IMR-90 (cell line): ENCODE data around the gene NECTIN2. TPM values are rescaled to one million over a fixed set of nuclear protein-coding genes. Genes with fewer than 3 reads are reported as not detected.

Experiments used
- ATAC-seq: fragments of 200-7000 bp; cut with Tn5 transposase; 2 replicates; pipeline ENCODE4 v1.9.1; 2020; ENCODE audit warnings: low read depth, mild to moderate bottlenecking, moderate library complexity
- BruUV-seq: library from RNA; stranded (reverse); fragments of 400-500 nt; replicated peaks from 2 replicates; lab custom pipeline; 2021; lab: Mats Ljungman, UMichigan
- CTCF ChIA-PET: fragments of 300-600 bp; formaldehyde crosslinking; extraction: SDS; loops from one replicate; lab custom pipeline; 2021; ENCODE audit warnings: antibody characterized with exemption; lab: Yijun Ruan, JAX
- POLR2A ChIA-PET: fragments of 300-600 bp; sonication (Branson Sonifier 250); formaldehyde crosslinking; loops from one replicate; lab custom pipeline; 2022; ENCODE audit warnings: antibody characterized with exemption; ENCODE audit not compliant: unreplicated experiment; lab: Charles Lee
- DNase-seq: peaks from one replicate; pipeline ENCODE4 v3.0.0; 2013
- H2AFZ ChIP-seq: replicated peaks from 2 replicates; pipeline ENCODE3; 2013; ENCODE audit warnings: low read length, mild to moderate bottlenecking; ENCODE audit not compliant: poor library complexity
- H2AK5ac ChIP-seq: 2 replicates; pipeline ENCODE4 v1.6.1; 2013; ENCODE audit warnings: low read depth, low read length, inconsistent platforms
- H2AK9ac ChIP-seq: replicated peaks from 2 replicates; pipeline ENCODE3; 2013; ENCODE audit warnings: mild to moderate bottlenecking, low read depth, low read length, moderate library complexity; ENCODE audit not compliant: poor library complexity
- H2BK120ac ChIP-seq: 2 replicates; pipeline ENCODE4 v1.6.1; 2013; ENCODE audit warnings: low read depth, low read length, inconsistent platforms
- H2BK15ac ChIP-seq: 3 replicates; pipeline ENCODE4 v1.6.1; 2013; ENCODE audit warnings: low read depth, low read length, inconsistent platforms
- H2BK20ac ChIP-seq: 2 replicates; pipeline ENCODE4 v1.6.1; 2013; ENCODE audit warnings: low read depth, mild to moderate bottlenecking, inconsistent platforms, low read length, moderate library complexity
- H2BK5ac ChIP-seq: 2 replicates; pipeline ENCODE4 v1.6.1; 2013; ENCODE audit warnings: mild to moderate bottlenecking, low read depth, low read length, inconsistent platforms; ENCODE audit not compliant: poor library complexity, severe bottlenecking
- H3K14ac ChIP-seq: replicated peaks from 2 replicates; pipeline ENCODE4 v1.6.1; 2013; ENCODE audit warnings: low read depth, low read length, inconsistent platforms
- H3K18ac ChIP-seq: 2 replicates; pipeline ENCODE4 v1.6.1; 2013; ENCODE audit warnings: low read depth, low read length, control low read depth
- H3K23ac ChIP-seq: 2 replicates; pipeline ENCODE4 v1.6.1; 2013; ENCODE audit warnings: low read depth, low read length, inconsistent platforms
- H3K27ac ChIP-seq: 2 replicates; pipeline ENCODE4 v1.5.1; 2013; ENCODE audit warnings: mild to moderate bottlenecking, control low read depth, low read length; ENCODE audit not compliant: insufficient read depth
- H3K27me3 ChIP-seq: 2 replicates; pipeline ENCODE4 v1.6.1; 2013; ENCODE audit warnings: low read length; ENCODE audit not compliant: control insufficient read depth, insufficient read depth
- H3K36me3 ChIP-seq: 2 replicates; pipeline ENCODE4 v1.6.1; 2013; ENCODE audit warnings: low read length, mixed read lengths; ENCODE audit not compliant: control insufficient read depth, insufficient read depth
- H3K4ac ChIP-seq: 2 replicates; pipeline ENCODE4 v1.6.1; 2013; ENCODE audit warnings: low read depth, low read length, inconsistent platforms
- H3K4me1 ChIP-seq: 2 replicates; pipeline ENCODE4 v1.6.1; 2013; ENCODE audit warnings: low read length, mixed read lengths; ENCODE audit not compliant: control insufficient read depth, insufficient read depth
- H3K4me2 ChIP-seq: 2 replicates; pipeline ENCODE4 v1.6.1; 2013; ENCODE audit warnings: low read depth, mild to moderate bottlenecking, control low read depth, low read length, moderate library complexity
- H3K4me3 ChIP-seq: 2 replicates; pipeline ENCODE4 v1.5.1; 2013; ENCODE audit warnings: low read depth, mild to moderate bottlenecking, control low read depth, low read length, moderate library complexity; ENCODE audit not compliant: insufficient read depth
- H3K56ac ChIP-seq: 2 replicates; pipeline ENCODE4 v1.6.1; 2013; ENCODE audit warnings: low read length, inconsistent platforms; ENCODE audit not compliant: insufficient read depth; ENCODE audit errors: extremely low read depth
- H3K79me1 ChIP-seq, 2 experiments: 2 replicates each; pipeline ENCODE4 v1.6.1; 2013; ENCODE audit warnings: low read length in 2 of 2, inconsistent platforms in 1 of 2, low read depth in 1 of 2
- H3K9ac ChIP-seq: 2 replicates; pipeline ENCODE4 v1.6.1; 2013; ENCODE audit warnings: low read depth, low read length, control low read depth
- H3K9me1 ChIP-seq: 2 replicates; pipeline ENCODE4 v1.6.1; 2013; ENCODE audit warnings: low read length, inconsistent platforms; ENCODE audit not compliant: insufficient read depth
- H3K9me3 ChIP-seq: 2 replicates; pipeline ENCODE4 v1.6.1; 2013; ENCODE audit warnings: low read length; ENCODE audit not compliant: control insufficient read depth, insufficient read depth
- H4K20me1 ChIP-seq: 2 replicates; pipeline ENCODE4 v1.6.1; 2013; ENCODE audit warnings: low read length, inconsistent platforms; ENCODE audit not compliant: insufficient read depth
- H4K5ac ChIP-seq: 2 replicates; pipeline ENCODE4 v1.6.1; 2013; ENCODE audit warnings: mild to moderate bottlenecking, low read depth, low read length, control low read depth
- H4K8ac ChIP-seq, 2 experiments: 2 replicates each; pipeline ENCODE4 v1.6.1; 2013; ENCODE audit warnings: low read depth in 2 of 2, low read length in 2 of 2, control low read depth in 1 of 2, inconsistent platforms in 1 of 2
- H4K91ac ChIP-seq: 2 replicates; pipeline ENCODE4 v1.6.1; 2013; ENCODE audit warnings: low read depth, low read length, inconsistent platforms; ENCODE audit not compliant: insufficient read depth
- BHLHE40 ChIP-seq: fragments of 150-350 bp; IDR thresholded peaks from 2 replicates; pipeline ENCODE4 v1.6.1; 2016; ENCODE audit warnings: mild to moderate bottlenecking, low read depth, low read length
- WGBS, 2 experiments: methylation state at CpG; one replicate each; pipeline versions ENCODE4 v1.1.5 to v1.1.7; 2013; ENCODE audit warnings: missing lambda C conversion rate in 2 of 2; ENCODE audit not compliant: insufficient read length in 1 of 2; ENCODE audit errors: extremely low coverage in 2 of 2; 5-methylcytosine and 5-hydroxymethylcytosine counted together
- dilution Hi-C: fragments of 300-500 bp; cut with HindIII; formaldehyde crosslinking; loops from one replicate; pipeline ENCODE4 v1.14.3; 2018; ENCODE audit warnings: low sequenced_read_pairs; ENCODE audit not compliant: unreplicated experiment
- in situ Hi-C: fragments of 300-500 bp; cut with MboI; formaldehyde crosslinking; loops from 3 replicates; pipeline ENCODE4 v1.14.3; 2019; ENCODE audit warnings: low sequenced_read_pairs, inconsistent platforms, mixed read lengths
- intact Hi-C: fragments of 100-400 bp; cut with micrococcal nuclease; formaldehyde crosslinking; loops from 2 replicates; pipeline ENCODE4 v1.10.0; 2022
- polyA plus RNA-seq, 3 experiments: library from polyadenylated mRNA; depleted of rRNA; stranded (reverse); fragments of >200 nt; gene quantifications; 2 replicates each; pipeline ENCODE4 v1.2.3, GENCODE V29; 2012; ENCODE audit warnings: low replicate concordance in 1 of 3
- total RNA-seq: library from RNA; depleted of rRNA; stranded (reverse); fragments of >200 nt; gene quantifications from 2 replicates; pipeline ENCODE4 v1.2.3, GENCODE V29; 2012
- TF ChIP-seq, protein P1 (sequence below): fragments of 150-350 bp; IDR thresholded peaks from 2 replicates; pipeline ENCODE4 v1.6.1; 2016; ENCODE audit warnings: low read depth, mild to moderate bottlenecking, low read length, moderate library complexity, borderline replicate concordance

NECTIN2 gene
- total and polyA plus RNA-seq, 2 of the 4 experiments (the other 2 are of a cell fraction), result 77.8 to 170 TPM

DNA sequence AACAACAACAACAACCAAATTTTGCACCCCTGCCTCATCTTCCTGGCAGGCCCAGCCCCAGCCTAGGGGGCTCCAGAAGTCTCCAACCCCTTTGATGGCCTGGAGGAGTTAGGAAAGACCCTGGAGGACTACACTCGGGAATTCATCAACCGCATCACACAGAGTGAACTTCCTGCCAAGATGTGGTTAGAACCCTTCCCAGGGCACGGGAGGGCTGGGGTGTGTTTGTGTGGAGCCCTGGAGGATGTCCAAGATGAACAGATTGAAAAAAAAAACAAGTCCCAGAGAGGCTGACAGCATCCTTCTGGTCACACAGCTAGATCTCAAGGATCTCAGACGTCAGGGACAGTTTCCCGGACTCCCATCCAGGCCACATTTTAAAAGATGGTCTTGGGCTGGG lies 81.6 kb downstream of the NECTIN2 start:
- no peaks in the 10 kb centered on the region for H3K9me3 ChIP-seq
- POLR2A ChIA-PET, result no interaction called here
- no TSS peak for BruUV-seq
- H3K4me3 ChIP-seq, result no peak overlapping the region
- H3K23ac ChIP-seq, result no peak overlapping the region
- in situ Hi-C loops (no loop called here), dilution Hi-C loops (no loop called here), intact Hi-C loops (no loop called here)
- H2BK120ac ChIP-seq, result no peak overlapping the region
- no peak overlapping the region; the same call in 1 of the 2 replicates for H2AK5ac ChIP-seq
- no peaks in the 10 kb centered on the region for H3K79me1 ChIP-seq
- H2AFZ ChIP-seq, result peak overlapping the region; percentile 39
- no peak overlapping the region for H3K56ac ChIP-seq
- H3K9ac ChIP-seq, result no peak overlapping the region
- WGBS, 2 experiments, result no CpG with 5 or more reads among the region's 5 CpGs
- CTCF ChIA-PET, result no interaction called here
- no peak overlapping the region for H2BK5ac ChIP-seq
- H3K36me3 ChIP-seq, result no peaks in the 10 kb centered on the region
- 0 out of 2 replicates have a peak overlapping the region, but pooled peaks have one; percentile 17 for H2BK20ac ChIP-seq
- H3K4me2 ChIP-seq, result no peak overlapping the region; the same call in 1 of the 2 replicates
- peaks cover 3% of the 10 kb centered on the region for H3K27me3 ChIP-seq
- peak overlapping the region in 1 of 2 experiments; percentile 44; a peak in 1 of 4 replicates for H4K8ac ChIP-seq
- no peak overlapping the region for H3K4ac ChIP-seq
- TF ChIP-seq, protein P1, sequence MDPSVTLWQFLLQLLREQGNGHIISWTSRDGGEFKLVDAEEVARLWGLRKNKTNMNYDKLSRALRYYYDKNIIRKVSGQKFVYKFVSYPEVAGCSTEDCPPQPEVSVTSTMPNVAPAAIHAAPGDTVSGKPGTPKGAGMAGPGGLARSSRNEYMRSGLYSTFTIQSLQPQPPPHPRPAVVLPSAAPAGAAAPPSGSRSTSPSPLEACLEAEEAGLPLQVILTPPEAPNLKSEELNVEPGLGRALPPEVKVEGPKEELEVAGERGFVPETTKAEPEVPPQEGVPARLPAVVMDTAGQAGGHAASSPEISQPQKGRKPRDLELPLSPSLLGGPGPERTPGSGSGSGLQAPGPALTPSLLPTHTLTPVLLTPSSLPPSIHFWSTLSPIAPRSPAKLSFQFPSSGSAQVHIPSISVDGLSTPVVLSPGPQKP, result no peak
- TF ChIP-seq BHLHE40, result peak; percentile 48; the same call in 1 of the 2 replicates
- H3K4me1 ChIP-seq, result peaks cover 23% of the 10 kb centered on the region
- no peak overlapping the region; the same call in 1 of the 2 replicates for H4K5ac ChIP-seq
- H4K91ac ChIP-seq, result no peak overlapping the region
- ATAC-seq (peak; percentile 18), DNase-seq (peak; percentile 59)
- no peaks in the 10 kb centered on the region for H3K9me1 ChIP-seq
- peak overlapping the region; percentile 18; the same call in 1 of the 2 replicates for H3K27ac ChIP-seq
- H4K20me1 ChIP-seq, result no peaks in the 10 kb centered on the region
- no peak overlapping the region; the same call in 1 of the 2 replicates for H3K14ac ChIP-seq
- H3K18ac ChIP-seq, result peak overlapping the region; percentile 24; the same call in 1 of the 2 replicates
- no peak overlapping the region for H2AK9ac ChIP-seq
- no peak overlapping the region for H2BK15ac ChIP-seq
